Caco-2 (cell line): ENCODE measurements around the gene AGXT2. TPM values are rescaled to one million over a fixed set of nuclear protein-coding genes. Genes with fewer than 3 reads are reported as not detected.

Experiments
- BruUV-seq: library from RNA; stranded (reverse); fragments of 400-500 nt; replicated peaks from 2 replicates; lab custom pipeline; 2021; lab: Mats Ljungman, UMichigan
- CTCF ChIA-PET: fragments of 300-600 bp; sonication (Branson Sonifier 250); formaldehyde crosslinking; loops from one replicate; lab custom pipeline; 2022; ENCODE audit warnings: antibody characterized with exemption; lab: Charles Lee
- POLR2A ChIA-PET: fragments of 300-600 bp; sonication (Branson Sonifier 250); formaldehyde crosslinking; loops from one replicate; lab custom pipeline; 2022; ENCODE audit warnings: antibody characterized with exemption; lab: Charles Lee
- DNase-seq, 2 experiments: peaks; one replicate each; pipeline versions ENCODE4 v3.0.0 to v3.0.0-alpha.2; 2020 to 2022
- H3K27me3 ChIP-seq: replicated peaks from 2 replicates; pipeline ENCODE4 v1.6.0; 2011; ENCODE audit warnings: low read length; ENCODE audit not compliant: control insufficient read depth, insufficient read depth
- H3K36me3 ChIP-seq: 2 replicates; pipeline ENCODE4 v1.5.1; 2011; ENCODE audit warnings: low read length; ENCODE audit not compliant: control insufficient read depth, insufficient read depth
- H3K4me1 ChIP-seq: fragments of 250-450 bp; sonication (Bioruptor Pico); 2 replicates; pipeline ENCODE4 v1.5.1; 2020; ENCODE audit warnings: mild to moderate bottlenecking
- H3K4me3 ChIP-seq: 2 replicates; pipeline ENCODE4 v1.5.1; 2011; ENCODE audit warnings: low read depth, mild to moderate bottlenecking, control low read depth, low read length
- H3K9me3 ChIP-seq: fragments of 250-450 bp; sonication (Bioruptor Pico); 2 replicates; pipeline ENCODE4 v1.5.1; 2020; ENCODE audit warnings: mild to moderate bottlenecking, moderate library complexity
- H3K27ac Mint-ChIP-seq: one replicate; pipeline ENCODE4 v1.8.0; 2022; ENCODE audit warnings: mixed read lengths; ENCODE audit not compliant: unreplicated experiment
- H3K27me3 Mint-ChIP-seq: one replicate; pipeline ENCODE4 v1.8.0; 2022; ENCODE audit warnings: mixed read lengths; ENCODE audit not compliant: insufficient read depth, unreplicated experiment
- H3K36me3 Mint-ChIP-seq: one replicate; pipeline ENCODE4 v1.8.0; 2022; ENCODE audit warnings: mild to moderate bottlenecking, mixed read lengths; ENCODE audit not compliant: insufficient read depth, unreplicated experiment
- H3K4me1 Mint-ChIP-seq: one replicate; pipeline ENCODE4 v1.8.0; 2022; ENCODE audit warnings: low read depth, mixed read lengths; ENCODE audit not compliant: unreplicated experiment
- H3K4me3 Mint-ChIP-seq: one replicate; pipeline ENCODE4 v1.8.0; 2022; ENCODE audit warnings: mild to moderate bottlenecking, moderate library complexity, mixed read lengths; ENCODE audit not compliant: unreplicated experiment
- H3K9me3 Mint-ChIP-seq: one replicate; pipeline ENCODE4 v1.8.0; 2022; ENCODE audit warnings: mixed read lengths; ENCODE audit not compliant: unreplicated experiment
- CTCF ChIP-seq, 2 experiments: fragments of 200-600 bp in 1 of 2; IDR thresholded peaks; 1 replicate in 1 of 2; 2 replicates in 1 of 2; pipeline versions ENCODE4 v1.5.1 to v1.8.0; 2011 to 2022; ENCODE audit warnings: antibody characterized with exemption in 1 of 2, control low read depth in 1 of 2, inconsistent platforms in 1 of 2, low read depth in 1 of 2, low read length in 1 of 2, mild to moderate bottlenecking in 1 of 2, moderate library complexity in 1 of 2; ENCODE audit not compliant: insufficient read depth in 1 of 2, severe bottlenecking in 1 of 2, unreplicated experiment in 1 of 2
- intact Hi-C: fragments of 100-400 bp; cut with micrococcal nuclease; formaldehyde crosslinking; loops from one replicate; pipeline ENCODE4 v1.10.0; 2022; ENCODE audit not compliant: unreplicated experiment
- total RNA-seq: library from RNA; stranded (reverse); gene quantifications from 2 replicates; pipeline ENCODE4 v1.2.3, GENCODE V29; 2022

AGXT2 gene
- total RNA-seq, 1 experiment from 2014 or later = not detected

GRCh38 chr5:35044649-35045048 is 3.1 kb downstream of the AGXT2 start:
- DNase-seq = no peak
- intact Hi-C loops = no loop called here
- BruUV-seq = no TSS peak
- H3K36me3 ChIP-seq = no peaks in the 10 kb centered on the region
- Mint-ChIP-seq H3K4me3 (no peak overlapping the region), H3K9me3 (no peaks in the 10 kb centered on the region), H3K27ac (no peak overlapping the region), H3K36me3 (no peaks in the 10 kb centered on the region), H3K27me3 (peaks cover 4% of the 10 kb centered on the region), H3K4me1 (peaks cover 8% of the 10 kb centered on the region)
- no peaks in the 10 kb centered on the region; the same call in 1 of the 2 replicates for H3K4me1 ChIP-seq
- CTCF ChIA-PET = no interaction called here
- no peak overlapping the region for H3K4me3 ChIP-seq
- no peaks in the 10 kb centered on the region for H3K27me3 ChIP-seq
- no peak for TF ChIP-seq CTCF (IDR thresholded peaks at IDR 0.05; ENCODE audit: insufficient read depth in 1 of 2, low read depth in 1 of 2, low read length in 1 of 2, severe bottlenecking in 1 of 2, unreplicated experiment in 1 of 2)
- POLR2A ChIA-PET = no interaction called here
- H3K9me3 ChIP-seq = no peaks in the 10 kb centered on the region; the same call in 1 of the 2 replicates

- H3K27me3 ChIP-seq = no peaks in the 10 kb centered on the region; the same call in 1 of the 2 replicates
- no peaks in the 10 kb centered on the region for H3K36me3 Mint-ChIP-seq
- TF ChIP-seq CTCF (IDR thresholded peaks at IDR 0.05; ENCODE audit: insufficient read depth in 1 of 2, low read depth in 1 of 2, low read length in 1 of 2, severe bottlenecking in 1 of 2, unreplicated experiment in 1 of 2) = no peak
- CTCF ChIA-PET = no interaction called here
- H3K9me3 Mint-ChIP-seq = no peaks in the 10 kb centered on the region
- H3K9me3 ChIP-seq = no peaks in the 10 kb centered on the region; the same call in 1 of the 2 replicates
- H3K27ac Mint-ChIP-seq = no peak overlapping the region
- intact Hi-C loops = no loop called here
- no TSS peak for BruUV-seq
- no peak overlapping the region for H3K4me3 ChIP-seq
- peaks cover 4% of the 10 kb centered on the region for H3K27me3 Mint-ChIP-seq
- POLR2A ChIA-PET = no interaction called here
- DNase-seq = no peak
- peaks cover 2% of the 10 kb centered on the region for H3K4me1 Mint-ChIP-seq
- H3K4me3 Mint-ChIP-seq = no peak overlapping the region
- H3K36me3 ChIP-seq = no peaks in the 10 kb centered on the region
- no peaks in the 10 kb centered on the region; the same call in 1 of the 2 replicates for H3K4me1 ChIP-seq
Observed at GRCh38 chr5:35042781-35043180, 5.0 kb downstream of the AGXT2 start.

- BruUV-seq = no TSS peak
- Mint-ChIP-seq H3K9me3 (no peaks in the 10 kb centered on the region), H3K4me1 (no peaks in the 10 kb centered on the region), H3K27ac (no peak overlapping the region), H3K36me3 (no peaks in the 10 kb centered on the region), H3K4me3 (no peak overlapping the region), H3K27me3 (peaks cover 4% of the 10 kb centered on the region)
- Histone ChIP-seq H3K4me3 (no peak overlapping the region), H3K9me3 (no peaks in the 10 kb centered on the region; the same call in 1 of the 2 replicates), H3K4me1 (no peaks in the 10 kb centered on the region), H3K36me3 (no peaks in the 10 kb centered on the region), H3K27me3 (no peaks in the 10 kb centered on the region; the same call in 1 of the 2 replicates)
- CTCF ChIA-PET = interaction anchor here (0.6 kb wide), 2 partner anchors 567 to 946 kb away, joined by 3 to 6 read pairs; no protein-coding TSS in a partner anchor
- no peak for TF ChIP-seq CTCF (IDR thresholded peaks at IDR 0.05; ENCODE audit: insufficient read depth in 1 of 2, low read depth in 1 of 2, low read length in 1 of 2, severe bottlenecking in 1 of 2, unreplicated experiment in 1 of 2)
- no peak for DNase-seq
- POLR2A ChIA-PET = interaction anchor here (0.6 kb wide), 2 partner anchors 14 to 564 kb away, joined by 3 to 7 read pairs; no protein-coding TSS in a partner anchor
- intact Hi-C loops = no loop called here
Observed at GRCh38 chr5:35041261-35041660, 6.5 kb downstream of the AGXT2 start.
